ACHN (cell line): ENCODE results near the gene S100A10.

Experiments used
- DNase-seq: peaks from one replicate; pipeline ENCODE4 v3.0.0-alpha.2; 2015
- in situ Hi-C: cut with HindIII; loops from 2 replicates; pipeline ENCODE4 v1.10.0; 2017; ENCODE audit warnings: low sequenced_read_pairs, low pct_ligation_motif_present, low pct_unique_long_range_greater_than_20kb

S100A10 gene, protein sequence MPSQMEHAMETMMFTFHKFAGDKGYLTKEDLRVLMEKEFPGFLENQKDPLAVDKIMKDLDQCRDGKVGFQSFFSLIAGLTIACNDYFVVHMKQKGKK

DNA sequence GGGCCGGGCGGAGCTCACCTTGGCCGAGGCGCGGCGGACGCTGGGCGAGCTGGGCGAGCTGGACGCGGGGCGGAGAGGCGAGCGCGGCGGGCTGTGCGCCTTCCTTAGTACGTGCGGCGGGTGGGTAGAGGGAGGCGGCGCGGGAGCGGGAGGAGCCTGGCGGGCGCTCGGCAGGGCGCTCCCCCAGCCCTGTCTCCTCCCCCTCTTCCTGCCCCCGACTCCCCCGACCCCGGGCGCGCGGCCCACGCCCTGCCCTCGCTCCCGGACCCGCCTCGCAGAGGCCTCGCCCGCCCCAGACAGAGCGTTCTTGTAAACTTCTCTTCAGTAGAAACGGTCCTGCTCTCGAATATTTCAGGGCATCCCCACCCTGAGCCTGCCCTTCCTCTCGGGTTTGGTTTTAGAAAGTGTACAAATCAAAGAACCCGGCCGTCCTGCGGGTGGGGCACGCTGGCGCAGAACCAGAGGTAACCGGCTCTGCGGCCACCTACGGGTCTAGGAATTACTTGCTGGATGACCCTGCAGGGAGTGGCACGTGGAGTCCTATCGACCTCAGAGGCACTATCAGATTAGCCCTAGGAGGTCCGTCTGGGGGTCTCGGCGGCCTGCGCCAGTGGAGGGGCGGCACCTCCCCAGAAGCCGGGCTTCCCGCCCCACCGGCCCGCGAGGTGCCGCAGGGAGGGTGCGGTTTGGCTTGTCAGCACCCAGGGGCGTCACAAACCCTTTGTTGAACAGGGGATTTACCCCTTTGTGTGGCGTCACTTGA lies at the start of gene S100A10:
TSS of gene S100A10 (minus strand) at position 126 of the 763 bp plus-strand sequence. CDS start 7,629 bp downstream, outside the sequence.
- DNase-seq = peak; percentile 90

DNA sequence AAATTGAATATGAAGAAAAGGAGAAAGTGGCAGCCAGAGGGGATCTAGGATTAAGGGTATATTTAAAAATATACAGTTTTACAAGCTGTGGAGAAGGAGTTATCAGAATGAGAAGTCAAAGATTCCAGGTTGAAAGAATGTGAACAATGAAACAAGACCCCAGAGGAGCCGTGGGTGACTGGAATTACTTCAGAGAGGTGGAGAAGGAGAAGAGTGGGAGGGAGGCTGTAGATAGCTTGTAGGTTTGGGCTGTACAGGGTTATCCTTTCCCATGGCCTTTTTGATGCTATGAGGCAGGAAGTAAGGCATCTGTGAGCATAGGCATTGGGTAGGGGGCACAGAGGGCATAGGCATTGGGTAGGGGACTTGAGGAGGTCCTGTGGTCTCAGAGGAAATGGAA lies 48.4 kb upstream of the S100A10 start:
- in situ Hi-C loops = no loop called here
- no peak for DNase-seq

More for the DNA sequence above, at the start of gene S100A10:
- in situ Hi-C loops = no loop called here

DNA sequence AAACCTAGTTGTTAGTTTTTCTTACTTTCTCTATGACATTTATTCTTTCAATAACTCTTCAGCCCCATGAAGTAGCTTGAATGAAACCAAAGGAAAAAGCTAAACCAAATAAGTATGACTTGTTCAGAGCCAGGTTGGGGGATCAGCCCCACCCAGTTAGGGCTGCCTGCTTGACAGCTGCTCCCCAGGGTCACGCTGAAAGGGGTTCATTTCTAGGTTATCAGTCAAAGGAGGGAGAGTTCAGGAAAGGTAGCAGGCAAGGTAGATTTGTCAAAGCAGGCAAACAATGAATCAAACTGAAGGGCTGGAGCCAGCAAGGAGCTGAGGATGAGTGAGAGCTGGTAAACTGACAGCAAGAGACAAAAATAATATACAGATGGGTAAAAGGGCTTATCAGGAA lies 46.2 kb upstream of the S100A10 start:
- in situ Hi-C loops = no loop called here
- no peak for DNase-seq

DNA sequence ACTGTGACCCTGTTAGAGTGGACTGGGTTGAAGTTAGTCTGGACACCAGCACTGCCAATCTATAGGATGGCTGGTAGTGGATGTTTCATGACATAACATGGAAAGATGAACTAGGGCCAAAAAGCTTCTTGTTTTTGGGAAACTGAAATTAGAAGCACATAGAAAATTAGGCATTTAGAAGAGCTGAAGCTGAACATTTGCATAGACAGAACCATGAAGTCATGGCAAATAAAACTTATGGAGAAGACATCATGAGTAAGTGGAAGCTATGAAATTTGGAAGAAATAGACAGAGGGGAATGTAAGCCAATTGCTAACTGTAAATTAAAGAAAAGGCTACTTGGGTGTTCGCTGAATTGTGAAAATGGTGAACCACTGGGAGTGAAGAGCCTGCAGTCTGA lies 45.8 kb upstream of the S100A10 start:
- in situ Hi-C loops = no loop called here
- DNase-seq = no peak

DNA sequence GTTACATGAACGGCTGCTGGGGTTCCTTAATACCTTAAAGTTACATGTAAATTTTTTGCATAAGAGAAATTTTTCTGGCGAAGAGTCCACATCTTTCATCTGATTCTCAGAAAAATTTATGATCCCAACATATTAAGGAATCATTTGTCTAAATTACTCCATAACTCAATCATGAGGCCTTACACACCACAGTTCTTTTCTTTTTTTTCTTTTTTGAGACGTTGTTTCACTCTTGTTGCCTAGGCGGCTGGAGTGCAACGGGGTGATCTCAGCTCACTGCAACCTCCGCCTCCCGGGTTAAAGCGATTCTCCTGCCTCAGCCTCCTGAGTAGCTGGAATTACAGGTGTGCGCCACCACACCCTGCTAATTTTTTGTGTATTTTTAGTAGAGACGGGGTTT lies 45.2 kb upstream of the S100A10 start:
- no peak for DNase-seq
- in situ Hi-C loops = no loop called here

DNA sequence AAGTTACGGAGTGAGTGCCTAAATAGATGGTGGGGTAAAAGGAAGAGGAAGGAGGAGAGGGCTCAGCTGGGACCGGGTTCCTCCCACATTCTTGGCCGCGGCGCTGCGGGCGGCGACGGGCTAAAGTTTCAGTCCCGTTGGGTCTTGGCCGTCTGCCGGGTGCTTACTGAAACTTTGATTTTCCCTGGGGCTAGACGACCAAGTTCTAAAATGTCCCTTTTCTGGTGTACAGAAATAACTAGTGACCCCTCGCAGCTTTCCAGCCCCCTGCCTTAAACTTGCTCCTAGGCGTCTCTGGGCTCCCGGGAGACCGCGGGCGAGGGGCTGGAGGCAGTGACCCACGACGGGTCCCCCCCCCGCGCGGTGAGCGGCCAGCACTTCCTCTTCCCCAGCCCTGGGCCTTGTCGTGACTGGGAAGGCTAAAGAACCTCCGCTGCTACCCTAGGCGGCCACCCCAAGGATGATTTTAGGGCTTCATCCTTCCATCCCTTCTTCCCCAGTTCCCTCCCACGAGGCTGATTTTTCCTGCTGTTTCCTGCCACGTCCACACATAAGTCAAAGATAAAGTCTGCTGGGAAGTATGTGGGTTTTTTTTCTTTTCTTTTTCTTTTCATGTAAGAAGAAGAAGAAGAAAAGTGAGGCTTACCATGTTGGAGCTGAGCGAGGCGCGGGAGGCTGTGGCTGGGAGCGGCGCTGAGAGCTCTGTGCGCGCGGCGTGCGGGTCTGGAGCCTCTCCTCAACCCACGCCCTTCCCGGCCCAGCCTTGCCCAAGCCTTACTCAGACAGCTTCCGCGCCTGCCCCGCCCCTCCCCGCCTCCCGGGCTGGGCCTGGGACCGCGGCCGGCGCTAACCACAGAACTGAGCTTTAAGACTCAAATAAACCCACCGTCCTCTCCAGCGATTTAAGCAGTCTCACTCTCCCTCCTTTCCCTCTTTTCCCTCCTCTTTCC lies 42.9 kb upstream of the S100A10 start, which contains the start of gene S100A11:
TSS of gene S100A11 (minus strand) at position 738 of the 950 bp plus-strand sequence. CDS start at position 649, 89 bp downstream.
- peak; percentile 90 for DNase-seq
- in situ Hi-C loops = no loop called here

DNA sequence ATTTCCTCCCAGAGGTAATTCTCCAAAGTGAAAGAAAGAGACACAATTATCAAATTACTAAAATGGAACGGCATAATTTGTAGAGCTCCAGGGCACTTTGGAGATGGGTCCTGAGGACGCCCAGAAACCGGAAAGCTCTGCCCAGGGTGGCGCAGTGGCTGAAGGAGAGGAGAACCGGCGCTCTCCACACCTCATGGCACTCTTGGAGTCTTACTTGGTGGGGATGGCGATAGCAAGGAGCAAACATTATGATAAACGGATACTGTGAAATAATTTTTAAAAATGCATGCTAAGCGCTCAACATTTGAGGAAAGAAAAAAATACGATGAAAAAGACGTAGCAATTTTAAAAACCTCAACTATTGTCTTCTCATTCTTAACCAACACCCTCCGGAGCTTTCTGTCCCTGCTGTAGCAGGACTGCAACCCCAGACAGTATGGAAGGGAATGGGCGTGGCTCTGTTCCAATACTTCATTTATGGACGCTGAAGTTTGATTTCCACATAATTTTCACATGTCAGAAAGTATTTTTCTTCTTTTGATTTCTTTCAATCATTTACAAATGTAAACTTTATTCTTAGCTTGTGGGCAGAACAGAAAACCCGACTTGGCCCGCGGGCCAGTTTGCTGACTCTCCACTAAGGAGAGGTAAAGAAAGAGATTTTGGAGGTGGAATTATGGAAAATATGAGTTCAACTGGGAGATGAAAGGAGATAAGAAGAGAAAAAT lies 42.0 kb upstream of the S100A10 start:
- in situ Hi-C loops = no loop called here
- DNase-seq = peak; percentile 47

DNA sequence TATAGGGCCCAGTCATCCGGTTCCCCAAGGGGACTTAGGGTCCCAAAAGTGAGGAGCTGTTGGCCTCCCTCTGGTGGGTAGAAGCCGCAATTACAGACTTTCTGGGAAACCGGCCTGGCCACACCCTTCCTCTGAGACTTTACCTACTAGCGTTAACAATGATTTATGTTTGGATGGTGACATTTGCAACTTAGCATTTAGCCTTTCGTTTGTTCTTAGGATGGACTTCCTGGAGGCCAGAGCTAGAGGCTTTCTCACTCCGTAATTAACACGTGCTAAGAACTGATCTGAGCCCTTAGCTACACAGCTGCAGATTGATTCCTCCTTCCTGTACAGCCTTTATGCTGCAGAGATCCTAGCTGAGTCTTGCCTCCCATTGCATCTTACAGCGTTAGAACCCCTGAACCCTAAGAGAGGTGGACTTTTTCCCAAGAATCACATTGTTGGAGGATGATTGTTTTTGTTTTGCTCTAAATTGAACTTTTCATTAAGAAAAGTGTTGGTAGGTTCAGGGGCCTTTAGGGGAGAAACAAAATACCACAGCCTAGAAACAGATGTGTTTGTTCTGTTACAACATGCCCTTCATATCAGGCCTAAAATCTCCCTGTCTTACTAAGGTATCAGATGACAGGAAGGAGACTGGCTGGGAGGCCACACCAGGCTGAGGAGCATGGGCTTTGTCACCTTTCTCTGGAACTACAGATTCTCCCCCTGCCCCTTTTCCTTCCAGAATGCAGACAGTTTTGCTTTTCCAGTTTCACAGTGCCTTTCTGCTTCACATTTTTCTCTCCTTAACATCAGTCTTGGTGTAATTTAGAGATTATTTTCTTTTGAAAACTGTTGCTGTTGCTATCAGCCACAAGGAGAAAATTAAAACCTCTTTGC lies 41.2 kb upstream of the S100A10 start:
- peak; percentile 78 for DNase-seq
- in situ Hi-C loops = no loop called here

DNA sequence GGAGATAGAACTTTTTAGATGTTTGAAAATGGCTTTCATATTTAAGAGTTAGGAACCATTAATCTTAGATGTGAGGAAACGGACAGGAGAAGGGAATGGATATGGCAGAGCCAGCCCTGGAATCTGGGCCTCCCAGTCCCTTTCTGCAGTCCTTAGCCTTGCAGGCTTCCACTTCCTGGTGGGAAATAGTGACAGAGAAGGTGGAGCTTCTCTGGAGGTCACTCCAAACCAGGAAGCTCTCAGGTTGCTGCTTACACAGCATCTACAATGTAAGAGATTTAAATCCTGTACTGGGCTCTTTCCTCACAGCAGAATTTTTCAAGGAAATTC lies 40.6 kb upstream of the S100A10 start:
- in situ Hi-C loops = no loop called here
- DNase-seq = no peak

DNA sequence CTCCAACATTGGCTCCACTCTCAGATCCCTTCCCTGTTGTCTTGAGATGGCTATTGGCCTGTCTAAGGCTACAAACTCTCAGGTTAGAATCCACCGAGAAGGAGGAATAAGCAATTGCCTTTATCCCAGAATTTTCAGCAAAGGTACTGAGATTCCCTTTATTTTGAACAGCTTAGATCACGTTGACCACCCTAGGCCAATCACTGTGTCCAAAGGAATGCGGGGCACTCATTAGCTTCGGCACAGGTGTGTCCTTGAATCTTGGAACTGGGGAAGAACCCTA lies 36.2 kb upstream of the S100A10 start:
- no peak for DNase-seq
- in situ Hi-C loops = no loop called here

DNA sequence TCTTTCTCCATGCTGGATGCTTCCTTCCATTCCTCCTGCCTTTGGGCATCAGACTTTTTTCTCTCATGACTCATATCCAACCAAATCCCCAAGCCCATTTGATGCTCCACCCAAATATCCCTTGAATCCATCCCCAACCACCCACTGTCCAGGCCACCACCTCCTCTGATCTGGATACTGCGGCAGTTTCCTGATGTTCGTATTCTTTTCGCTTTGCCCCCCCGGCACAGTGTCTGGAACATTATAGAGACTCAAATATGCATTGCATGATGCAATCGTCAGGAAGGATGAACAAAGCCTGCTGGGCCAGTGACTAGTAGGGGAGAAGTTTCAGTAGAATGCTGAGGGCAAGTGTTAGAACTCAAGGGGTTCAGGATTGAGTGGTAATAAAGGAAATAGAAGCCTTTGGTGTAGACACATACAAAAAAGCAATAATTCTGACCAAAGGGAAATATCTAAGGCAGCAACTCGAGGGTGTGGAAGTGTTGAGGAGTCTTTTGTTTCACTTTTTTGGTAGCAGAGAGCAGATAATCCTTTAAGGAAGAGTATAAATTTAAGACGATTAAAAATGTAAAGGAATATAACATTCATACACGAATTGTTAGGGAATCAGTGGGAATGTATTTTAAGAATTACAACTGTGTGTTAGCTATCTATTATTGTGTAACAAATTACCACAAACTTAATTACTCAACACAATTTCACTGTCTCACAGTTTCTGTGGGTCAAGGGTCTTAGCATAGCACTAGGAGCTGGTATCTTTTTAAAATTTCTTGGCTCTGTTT lies 35.7 kb upstream of the S100A10 start:
- in situ Hi-C loops = no loop called here
- DNase-seq = peak; percentile 14

DNA sequence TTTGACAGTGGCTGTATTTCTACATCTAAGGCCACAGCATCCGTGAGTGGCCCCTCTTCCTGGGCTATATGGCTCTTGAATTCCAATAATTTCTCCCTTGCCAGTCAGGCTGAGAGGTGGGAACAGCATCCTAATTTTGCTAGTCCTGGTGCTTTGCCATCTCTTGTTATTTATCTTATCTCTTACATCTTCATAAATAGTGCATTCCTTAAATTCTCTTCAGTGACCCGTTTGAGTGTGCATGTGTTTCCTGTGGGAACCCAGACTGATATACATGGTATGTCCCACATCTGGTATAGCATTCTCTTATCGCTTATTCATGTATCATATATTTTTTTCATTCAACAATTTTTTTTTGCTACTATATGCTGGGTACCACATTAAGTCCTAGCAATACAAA lies 33.2 kb upstream of the S100A10 start:
- no peak for DNase-seq
- in situ Hi-C loops = no loop called here

DNA sequence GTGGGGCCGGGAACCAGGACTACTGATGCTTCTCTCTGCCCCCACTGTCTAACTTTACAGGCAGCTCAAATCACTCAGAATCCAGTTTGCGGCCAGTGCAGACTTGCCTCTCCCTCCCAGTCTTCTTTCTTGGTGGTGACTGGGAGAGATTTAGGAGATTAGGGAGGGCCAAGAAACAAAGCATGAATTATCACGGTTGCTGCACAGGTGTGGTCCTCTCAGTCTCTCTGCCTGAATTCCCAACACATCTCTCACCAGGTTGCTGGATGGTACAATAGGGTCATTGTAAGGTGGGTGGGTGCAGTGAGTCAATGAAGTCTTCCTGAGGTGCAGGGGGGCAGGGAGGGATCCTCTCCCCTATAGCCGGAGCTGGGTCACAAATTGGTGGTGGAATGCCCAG lies 30.6 kb upstream of the S100A10 start:
- in situ Hi-C loops = loop anchor here (25.0 kb wide), 1 partner anchor 112 kb away; the partner anchor contains the start of gene THEM4
- DNase-seq = no peak

DNA sequence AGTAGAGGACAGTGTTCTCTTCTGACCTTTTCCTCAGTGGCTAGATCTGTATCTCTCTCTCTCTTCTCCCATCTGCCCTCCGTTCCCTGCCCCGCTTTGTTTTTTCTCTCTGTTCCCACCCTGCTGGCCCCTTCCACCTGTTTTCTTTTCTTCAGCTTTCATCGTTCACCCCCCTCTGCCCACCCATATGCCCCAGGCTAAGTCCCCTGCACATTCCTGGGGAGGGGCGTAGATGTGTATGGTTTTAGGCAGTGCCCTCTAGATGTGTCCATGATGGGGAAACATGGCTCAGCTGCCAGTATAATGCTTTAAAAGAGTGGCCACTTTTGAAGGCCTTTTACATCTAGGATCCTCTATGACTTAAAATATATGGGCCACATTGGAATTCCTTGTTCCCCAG lies 29.6 kb upstream of the S100A10 start:
- no peak for DNase-seq
- in situ Hi-C loops = loop anchor here (25.0 kb wide), 1 partner anchor 111 kb away; the partner anchor contains the start of gene THEM4

DNA sequence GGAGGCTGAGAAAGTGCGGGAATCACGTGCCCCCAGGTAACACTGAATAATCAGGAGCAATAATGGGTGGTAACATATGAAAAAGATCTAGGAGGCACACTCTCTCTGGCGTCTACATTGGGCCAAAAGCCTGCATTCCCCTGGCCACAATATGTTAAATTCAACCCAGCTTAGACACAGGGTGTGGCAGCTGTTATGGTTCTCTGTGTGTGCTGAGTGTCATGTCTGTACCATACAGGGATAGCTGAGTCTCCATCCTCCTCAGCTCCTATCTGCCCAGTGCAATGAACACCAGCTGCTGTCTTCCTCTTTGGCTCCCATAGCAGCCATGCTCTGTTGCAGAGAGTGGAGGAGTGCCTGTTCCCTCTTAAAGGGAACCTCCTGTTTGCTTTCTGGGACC lies 28.8 kb upstream of the S100A10 start:
- DNase-seq = no peak
- in situ Hi-C loops = loop anchor here (25.0 kb wide), 1 partner anchor 110 kb away; the partner anchor contains the start of gene THEM4

DNA sequence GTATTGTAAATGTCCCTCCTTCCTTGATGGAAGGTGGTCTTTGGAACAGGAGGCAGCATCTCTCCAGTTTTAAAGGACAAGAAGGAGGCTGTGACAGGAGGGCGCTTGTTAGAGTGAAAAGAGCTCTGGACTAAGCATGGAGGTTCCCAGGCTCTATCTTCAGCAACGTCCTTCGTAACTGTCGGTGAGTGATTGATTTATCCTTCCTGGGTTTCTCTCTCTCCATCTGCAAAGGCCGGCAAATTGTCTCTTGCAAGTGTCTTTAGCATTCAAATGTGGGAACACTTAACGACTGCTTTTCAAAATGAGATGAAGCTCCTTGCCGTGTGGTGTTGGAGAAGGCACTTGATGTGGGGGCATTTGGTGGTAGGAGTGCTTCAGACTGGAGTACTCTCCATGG lies 27.9 kb upstream of the S100A10 start:
- no peak for DNase-seq
- in situ Hi-C loops = loop anchor here (25.0 kb wide), 1 partner anchor 109 kb away; the partner anchor contains the start of gene THEM4

DNA sequence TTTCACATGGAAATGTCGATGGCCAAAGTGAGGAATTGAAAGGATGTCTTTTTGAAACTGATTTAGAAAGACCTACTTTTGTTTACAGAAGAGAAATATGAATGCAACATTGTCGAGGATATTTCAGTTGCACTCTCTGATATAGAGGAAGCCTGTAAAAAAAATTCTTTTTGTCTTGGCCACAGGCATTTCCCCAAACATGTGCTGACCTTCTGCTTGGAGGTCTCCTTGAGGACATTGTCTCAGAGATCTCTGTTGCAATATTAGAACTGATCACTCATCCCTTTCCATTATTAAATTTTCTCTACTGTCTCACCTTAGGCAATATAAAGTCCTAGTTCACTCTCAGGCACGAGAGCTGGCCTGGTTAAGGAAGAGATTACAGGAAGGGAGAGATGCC lies 27.2 kb upstream of the S100A10 start:
- in situ Hi-C loops = loop anchor here (25.0 kb wide), 1 partner anchor 109 kb away; the partner anchor contains the start of gene THEM4
- DNase-seq = no peak
